Right ventricle myocardium superior (tissue), 1 donor: ENCODE results near the gene IFT74. TPM values are rescaled to one million over a fixed set of nuclear protein-coding genes. Genes with fewer than 3 reads are reported as not detected.

Source experiments
- ATAC-seq: fragments of 200-7000 bp; cut with Tn5 transposase; one replicate; pipeline ENCODE4 v1.9.1; 2020; ENCODE audit warnings: mild to moderate bottlenecking; ENCODE audit not compliant: poor library complexity
- DNase-seq: peaks from one replicate; pipeline ENCODE4 v3.0.0-alpha.2; 2020
- intact Hi-C: fragments of 100-400 bp; cut with DNase I; formaldehyde crosslinking; loops from one replicate; pipeline ENCODE4 v1.11.2; 2022
- total RNA-seq: library from RNA; stranded (reverse); fragmentation: NEBNext Ultra II Directional; extraction: Animal tissue kit (Norgen Biotek cat#: 25700); gene quantifications from one replicate; pipeline ENCODE4 v1.2.1, GENCODE V29; 2021
- donor health status: DM: no; HTN: yes; CAD: no; lungs with severe emphysema.

Gene IFT74
- total RNA-seq, 1 donor from 2014 or later, result 10.6 TPM

DNA sequence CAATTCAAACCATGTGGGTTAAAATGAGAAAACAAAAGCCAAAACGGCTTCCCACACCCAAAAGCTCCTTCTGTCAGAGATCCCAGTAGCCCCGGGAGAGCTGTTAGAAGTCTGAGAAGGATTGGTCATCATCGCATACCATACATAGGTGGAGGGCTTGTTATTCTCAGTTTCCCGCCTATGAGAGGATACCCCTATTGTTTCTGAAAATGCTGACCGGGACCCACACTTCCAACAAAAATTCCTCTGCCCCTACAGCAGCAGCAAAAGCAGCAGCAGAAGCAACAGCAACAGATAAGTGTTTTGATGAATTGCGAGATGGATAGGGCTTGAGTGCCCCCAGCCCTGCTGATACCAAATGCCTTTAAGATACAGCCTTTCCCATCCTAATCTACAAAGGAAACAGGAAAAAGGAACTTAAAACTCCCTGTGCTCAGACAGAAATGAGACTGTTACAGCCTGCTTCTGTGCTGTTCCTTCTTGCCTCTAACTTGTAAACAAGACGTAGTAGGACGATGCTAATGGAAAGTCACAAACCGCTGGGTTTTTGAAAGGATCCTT lies 152.8 kb downstream of the IFT74 start, which contains the start of gene TEK:
TSS of gene TEK (plus strand) at position 245 of the 561 bp plus-strand sequence. CDS start 366 bp downstream, outside the sequence.
- peak; percentile 64 for ATAC-seq
- DNase-seq, result no peak
- intact Hi-C loops, result no loop called here

DNA sequence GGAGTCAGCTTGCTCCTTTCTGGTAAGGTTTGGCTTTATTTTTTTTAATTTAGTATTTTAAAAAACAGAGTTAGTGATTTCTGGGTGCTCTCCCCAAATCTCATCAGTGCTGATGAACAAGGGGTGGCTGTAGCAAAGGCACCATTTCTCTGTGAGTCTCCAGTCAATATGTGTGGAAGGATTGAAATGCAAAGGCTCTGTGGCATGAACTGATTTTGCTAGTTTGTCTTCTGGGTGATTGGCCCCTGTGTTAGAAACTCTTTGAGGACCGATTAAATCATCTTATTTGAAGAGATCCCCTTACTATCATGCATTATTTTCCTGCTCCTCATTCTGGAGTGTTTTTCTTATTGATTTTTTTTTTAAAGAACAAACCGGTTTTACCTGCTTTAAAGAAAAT lies 153.4 kb downstream of the IFT74 start:
- ATAC-seq, result no peak
- intact Hi-C loops, result no loop called here

DNA sequence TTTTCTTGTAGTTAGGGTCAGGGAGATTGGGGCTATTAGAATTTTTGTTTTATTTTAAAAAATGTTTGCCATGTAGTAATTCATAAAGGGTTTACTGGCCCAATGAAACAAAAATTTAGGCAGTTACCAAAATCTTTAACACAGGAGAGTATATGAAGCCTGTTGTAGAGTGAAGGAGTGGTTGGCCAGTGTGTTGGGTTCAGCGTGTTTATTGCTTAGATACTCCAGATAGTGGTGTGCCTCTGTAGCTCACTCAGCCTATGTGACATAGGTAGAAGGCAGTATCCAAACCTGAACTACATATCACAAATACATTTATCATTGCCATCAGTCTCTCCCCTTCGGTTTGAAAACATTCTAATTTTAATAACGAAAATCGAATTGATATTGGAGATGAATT lies 154.0 kb downstream of the IFT74 start:
- DNase-seq, result no peak
- no peak for ATAC-seq
- intact Hi-C loops, result no loop called here

More for the DNA sequence above, 153.4 kb downstream of the IFT74 start:
- DNase-seq, result no peak

DNA sequence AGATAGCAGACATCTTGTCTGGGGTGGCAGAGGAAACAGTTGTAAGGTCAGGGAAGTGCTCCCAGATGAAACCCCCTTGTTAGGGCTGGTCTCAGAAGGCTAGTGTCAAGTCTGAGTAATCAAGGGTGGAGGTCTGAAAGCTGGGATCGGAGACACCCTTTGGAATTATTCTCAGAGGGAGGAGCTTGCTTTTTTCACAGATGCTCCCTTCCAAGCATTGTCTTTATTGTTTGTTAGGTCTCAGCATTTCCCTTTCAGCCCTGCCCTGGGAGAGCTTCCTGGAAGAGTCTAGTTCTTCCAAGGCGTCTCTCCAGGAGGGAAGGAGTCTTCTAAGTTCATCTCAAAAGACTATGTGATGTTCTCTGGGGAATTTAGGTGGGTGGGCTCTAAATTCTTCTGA lies 156.0 kb downstream of the IFT74 start:
- DNase-seq (no peak), ATAC-seq (peak; percentile 19)
- intact Hi-C loops, result no loop called here

Other genes with a start within 250 kb of the IFT74 start
- gene CAAP1, start 63.6 kb upstream of the IFT74 start, total RNA-seq, result 5.0 TPM
- 28.5 TPM for gene PLAA, start 9.2 kb upstream of the IFT74 start, total RNA-seq
- not detected for gene LRRC19, start 49.3 kb downstream of the IFT74 start, total RNA-seq
- 19.1 TPM for gene TEK, start 152.8 kb downstream of the IFT74 start, total RNA-seq